IMR-90 (cell line): ENCODE measurements around the gene FTHL17. TPM values are rescaled to one million over a fixed set of nuclear protein-coding genes. Genes with fewer than 3 reads are reported as not detected.

ENCODE experiments used
- ATAC-seq: fragments of 200-7000 bp; cut with Tn5 transposase; 2 replicates; pipeline ENCODE4 v1.9.1; 2020; ENCODE audit warnings: low read depth, mild to moderate bottlenecking, moderate library complexity
- BruUV-seq: library from RNA; stranded (reverse); fragments of 400-500 nt; replicated peaks from 2 replicates; lab custom pipeline; 2021; lab: Mats Ljungman, UMichigan
- CTCF ChIA-PET: fragments of 300-600 bp; formaldehyde crosslinking; extraction: SDS; loops from one replicate; lab custom pipeline; 2021; ENCODE audit warnings: antibody characterized with exemption; lab: Yijun Ruan, JAX
- POLR2A ChIA-PET: fragments of 300-600 bp; sonication (Branson Sonifier 250); formaldehyde crosslinking; loops from one replicate; lab custom pipeline; 2022; ENCODE audit warnings: antibody characterized with exemption; ENCODE audit not compliant: unreplicated experiment; lab: Charles Lee
- DNase-seq: peaks from one replicate; pipeline ENCODE4 v3.0.0; 2013
- H2AFZ ChIP-seq: replicated peaks from 2 replicates; pipeline ENCODE3; 2013; ENCODE audit warnings: low read length, mild to moderate bottlenecking; ENCODE audit not compliant: poor library complexity
- H2AK5ac ChIP-seq: 2 replicates; pipeline ENCODE4 v1.6.1; 2013; ENCODE audit warnings: low read depth, low read length, inconsistent platforms
- H2AK9ac ChIP-seq: replicated peaks from 2 replicates; pipeline ENCODE3; 2013; ENCODE audit warnings: mild to moderate bottlenecking, low read depth, low read length, moderate library complexity; ENCODE audit not compliant: poor library complexity
- H2BK120ac ChIP-seq: 2 replicates; pipeline ENCODE4 v1.6.1; 2013; ENCODE audit warnings: low read depth, low read length, inconsistent platforms
- H2BK15ac ChIP-seq: 3 replicates; pipeline ENCODE4 v1.6.1; 2013; ENCODE audit warnings: low read depth, low read length, inconsistent platforms
- H2BK20ac ChIP-seq: 2 replicates; pipeline ENCODE4 v1.6.1; 2013; ENCODE audit warnings: low read depth, mild to moderate bottlenecking, inconsistent platforms, low read length, moderate library complexity
- H2BK5ac ChIP-seq: 2 replicates; pipeline ENCODE4 v1.6.1; 2013; ENCODE audit warnings: mild to moderate bottlenecking, low read depth, low read length, inconsistent platforms; ENCODE audit not compliant: poor library complexity, severe bottlenecking
- H3K14ac ChIP-seq: replicated peaks from 2 replicates; pipeline ENCODE4 v1.6.1; 2013; ENCODE audit warnings: low read depth, low read length, inconsistent platforms
- H3K18ac ChIP-seq: 2 replicates; pipeline ENCODE4 v1.6.1; 2013; ENCODE audit warnings: low read depth, low read length, control low read depth
- H3K23ac ChIP-seq: 2 replicates; pipeline ENCODE4 v1.6.1; 2013; ENCODE audit warnings: low read depth, low read length, inconsistent platforms
- H3K27ac ChIP-seq: 2 replicates; pipeline ENCODE4 v1.5.1; 2013; ENCODE audit warnings: mild to moderate bottlenecking, control low read depth, low read length; ENCODE audit not compliant: insufficient read depth
- H3K27me3 ChIP-seq: 2 replicates; pipeline ENCODE4 v1.6.1; 2013; ENCODE audit warnings: low read length; ENCODE audit not compliant: control insufficient read depth, insufficient read depth
- H3K36me3 ChIP-seq: 2 replicates; pipeline ENCODE4 v1.6.1; 2013; ENCODE audit warnings: low read length, mixed read lengths; ENCODE audit not compliant: control insufficient read depth, insufficient read depth
- H3K4ac ChIP-seq: 2 replicates; pipeline ENCODE4 v1.6.1; 2013; ENCODE audit warnings: low read depth, low read length, inconsistent platforms
- H3K4me1 ChIP-seq: 2 replicates; pipeline ENCODE4 v1.6.1; 2013; ENCODE audit warnings: low read length, mixed read lengths; ENCODE audit not compliant: control insufficient read depth, insufficient read depth
- H3K4me2 ChIP-seq: 2 replicates; pipeline ENCODE4 v1.6.1; 2013; ENCODE audit warnings: low read depth, mild to moderate bottlenecking, control low read depth, low read length, moderate library complexity
- H3K4me3 ChIP-seq: 2 replicates; pipeline ENCODE4 v1.5.1; 2013; ENCODE audit warnings: low read depth, mild to moderate bottlenecking, control low read depth, low read length, moderate library complexity; ENCODE audit not compliant: insufficient read depth
- H3K56ac ChIP-seq: 2 replicates; pipeline ENCODE4 v1.6.1; 2013; ENCODE audit warnings: low read length, inconsistent platforms; ENCODE audit not compliant: insufficient read depth; ENCODE audit errors: extremely low read depth
- H3K79me1 ChIP-seq, 2 experiments: 2 replicates each; pipeline ENCODE4 v1.6.1; 2013; ENCODE audit warnings: low read length in 2 of 2, inconsistent platforms in 1 of 2, low read depth in 1 of 2
- H3K9ac ChIP-seq: 2 replicates; pipeline ENCODE4 v1.6.1; 2013; ENCODE audit warnings: low read depth, low read length, control low read depth
- H3K9me1 ChIP-seq: 2 replicates; pipeline ENCODE4 v1.6.1; 2013; ENCODE audit warnings: low read length, inconsistent platforms; ENCODE audit not compliant: insufficient read depth
- H3K9me3 ChIP-seq: 2 replicates; pipeline ENCODE4 v1.6.1; 2013; ENCODE audit warnings: low read length; ENCODE audit not compliant: control insufficient read depth, insufficient read depth
- H4K20me1 ChIP-seq: 2 replicates; pipeline ENCODE4 v1.6.1; 2013; ENCODE audit warnings: low read length, inconsistent platforms; ENCODE audit not compliant: insufficient read depth
- H4K5ac ChIP-seq: 2 replicates; pipeline ENCODE4 v1.6.1; 2013; ENCODE audit warnings: mild to moderate bottlenecking, low read depth, low read length, control low read depth
- H4K8ac ChIP-seq, 2 experiments: 2 replicates each; pipeline ENCODE4 v1.6.1; 2013; ENCODE audit warnings: low read depth in 2 of 2, low read length in 2 of 2, control low read depth in 1 of 2, inconsistent platforms in 1 of 2
- H4K91ac ChIP-seq: 2 replicates; pipeline ENCODE4 v1.6.1; 2013; ENCODE audit warnings: low read depth, low read length, inconsistent platforms; ENCODE audit not compliant: insufficient read depth
- BHLHE40 ChIP-seq: fragments of 150-350 bp; IDR thresholded peaks from 2 replicates; pipeline ENCODE4 v1.6.1; 2016; ENCODE audit warnings: mild to moderate bottlenecking, low read depth, low read length
- CTCF ChIP-seq: conservative IDR thresholded peaks from 2 replicates; pipeline ENCODE4 v1.5.1; 2012; ENCODE audit warnings: mild to moderate bottlenecking, low read depth, low read length, improper control_type of control experiment
- ELK1 ChIP-seq: fragments of 150-350 bp; IDR thresholded peaks from 2 replicates; pipeline ENCODE4 v1.6.1; 2016; ENCODE audit warnings: low read depth, mild to moderate bottlenecking, low read length, moderate library complexity, borderline replicate concordance
- MXI1 ChIP-seq: IDR thresholded peaks from 2 replicates; pipeline ENCODE4 v1.6.1; 2012; ENCODE audit warnings: low read depth, mild to moderate bottlenecking, low read length, moderate library complexity, borderline replicate concordance
- NFE2L2 ChIP-seq: fragments of 150-350 bp; IDR thresholded peaks from 2 replicates; pipeline ENCODE4 v1.6.1; 2016; ENCODE audit warnings: low read depth, mild to moderate bottlenecking, low read length
- POLR2A ChIP-seq: IDR thresholded peaks from 2 replicates; pipeline ENCODE4 v1.6.1; 2012; ENCODE audit warnings: mild to moderate bottlenecking, low read depth, low read length
- RAD21 ChIP-seq: IDR thresholded peaks from 2 replicates; pipeline ENCODE4 v1.6.1; 2012; ENCODE audit warnings: low read length, improper control_type of control experiment
- RCOR1 ChIP-seq: IDR thresholded peaks from 2 replicates; pipeline ENCODE4 v1.6.1; 2012; ENCODE audit warnings: mild to moderate bottlenecking, low read length, improper control_type of control experiment; ENCODE audit not compliant: insufficient replicate concordance
- USF2 ChIP-seq: fragments of 150-350 bp; IDR thresholded peaks from 2 replicates; pipeline ENCODE4 v1.6.1; 2017; ENCODE audit warnings: mild to moderate bottlenecking, antibody characterized with exemption, low read length, low read depth
- WGBS, 2 experiments: methylation state at CpG; one replicate each; pipeline versions ENCODE4 v1.1.5 to v1.1.7; 2013; ENCODE audit warnings: missing lambda C conversion rate in 2 of 2; ENCODE audit not compliant: insufficient read length in 1 of 2; ENCODE audit errors: extremely low coverage in 2 of 2; 5-methylcytosine and 5-hydroxymethylcytosine counted together
- dilution Hi-C: fragments of 300-500 bp; cut with HindIII; formaldehyde crosslinking; loops from one replicate; pipeline ENCODE4 v1.14.3; 2018; ENCODE audit warnings: low sequenced_read_pairs; ENCODE audit not compliant: unreplicated experiment
- in situ Hi-C: fragments of 300-500 bp; cut with MboI; formaldehyde crosslinking; loops from 3 replicates; pipeline ENCODE4 v1.14.3; 2019; ENCODE audit warnings: low sequenced_read_pairs, inconsistent platforms, mixed read lengths
- intact Hi-C: fragments of 100-400 bp; cut with micrococcal nuclease; formaldehyde crosslinking; loops from 2 replicates; pipeline ENCODE4 v1.10.0; 2022
- polyA plus RNA-seq, 3 experiments: library from polyadenylated mRNA; depleted of rRNA; stranded (reverse); fragments of >200 nt; gene quantifications; 2 replicates each; pipeline ENCODE4 v1.2.3, GENCODE V29; 2012; ENCODE audit warnings: low replicate concordance in 1 of 3
- total RNA-seq: library from RNA; depleted of rRNA; stranded (reverse); fragments of >200 nt; gene quantifications from 2 replicates; pipeline ENCODE4 v1.2.3, GENCODE V29; 2012

FTHL17 gene
- total and polyA plus RNA-seq, 2 of the 4 experiments (the other 2 are of a cell fraction) = not detected

- Histone ChIP-seq H4K20me1 (no peaks in the 10 kb centered on the region), H2BK20ac (no peak overlapping the region), H3K27me3 (peaks cover 2% of the 10 kb centered on the region; the same call in 1 of the 2 replicates), H3K9me1 (no peaks in the 10 kb centered on the region), H4K5ac (no peak overlapping the region), H2BK15ac (no peak overlapping the region), H2BK120ac (no peak overlapping the region), H3K79me1 (no peaks in the 10 kb centered on the region), H3K36me3 (no peaks in the 10 kb centered on the region), H3K9ac (no peak overlapping the region), H2AK5ac (no peak overlapping the region), H3K14ac (no peak overlapping the region), H3K4me2 (no peak overlapping the region), H2AK9ac (no peak overlapping the region), H3K9me3 (no peaks in the 10 kb centered on the region), H3K4me1 (no peaks in the 10 kb centered on the region), H3K27ac (no peak overlapping the region), H3K4me3 (no peak overlapping the region), H4K91ac (no peak overlapping the region), H3K56ac (no peak overlapping the region), H2AFZ (no peak overlapping the region), H3K4ac (no peak overlapping the region), H2BK5ac (no peak overlapping the region), H3K18ac (no peak overlapping the region), H4K8ac (no peak overlapping the region), H3K23ac (no peak overlapping the region)
- CTCF ChIA-PET = no interaction called here
- intact Hi-C loops (no loop called here), in situ Hi-C loops (no loop called here), dilution Hi-C loops (no loop called here)
- POLR2A ChIA-PET = no interaction called here
- no CpG with 5 or more reads among the region's 4 CpGs for WGBS, 2 experiments
- ATAC-seq = no peak
- DNase-seq = peak; percentile 1
- BruUV-seq = no TSS peak
- TF ChIP-seq NFE2L2 (no peak), MXI1 (no peak), CTCF (no peak), ELK1 (no peak), RAD21 (no peak), BHLHE40 (no peak), POLR2A (no peak), RCOR1 (no peak), USF2 (no peak)
These were observed 45.4 kb upstream of the FTHL17 start for GRCh38 chrX:31117266-31117665.
